GM13976 (cell line): Measurements from ENCODE around the gene RPS6KA3.

Source experiments
- DNase-seq: peaks from one replicate; pipeline ENCODE4 v3.0.0; 2012; ENCODE audit warnings: low spot score
- in situ Hi-C: fragments of 300-500 bp; cut with MboI; formaldehyde crosslinking; loops from one replicate; pipeline ENCODE4 v1.12.0; 2022; ENCODE audit warnings: low sequenced_read_pairs, mixed read lengths, inconsistent platforms; ENCODE audit not compliant: unreplicated experiment
- TF ChIP-seq, protein P1 (sequence below): IDR thresholded peaks from 2 replicates; pipeline ENCODE4 v1.5.1; 2012; ENCODE audit warnings: borderline replicate concordance, mild to moderate bottlenecking; ENCODE audit not compliant: insufficient read depth; ENCODE audit errors: extremely low read depth, missing control alignments, control extremely low read depth

RPS6KA3 gene

GRCh38 chrX:20217906-20218305 lies 48.8 kb downstream of the RPS6KA3 start:
- TF ChIP-seq, protein P1, sequence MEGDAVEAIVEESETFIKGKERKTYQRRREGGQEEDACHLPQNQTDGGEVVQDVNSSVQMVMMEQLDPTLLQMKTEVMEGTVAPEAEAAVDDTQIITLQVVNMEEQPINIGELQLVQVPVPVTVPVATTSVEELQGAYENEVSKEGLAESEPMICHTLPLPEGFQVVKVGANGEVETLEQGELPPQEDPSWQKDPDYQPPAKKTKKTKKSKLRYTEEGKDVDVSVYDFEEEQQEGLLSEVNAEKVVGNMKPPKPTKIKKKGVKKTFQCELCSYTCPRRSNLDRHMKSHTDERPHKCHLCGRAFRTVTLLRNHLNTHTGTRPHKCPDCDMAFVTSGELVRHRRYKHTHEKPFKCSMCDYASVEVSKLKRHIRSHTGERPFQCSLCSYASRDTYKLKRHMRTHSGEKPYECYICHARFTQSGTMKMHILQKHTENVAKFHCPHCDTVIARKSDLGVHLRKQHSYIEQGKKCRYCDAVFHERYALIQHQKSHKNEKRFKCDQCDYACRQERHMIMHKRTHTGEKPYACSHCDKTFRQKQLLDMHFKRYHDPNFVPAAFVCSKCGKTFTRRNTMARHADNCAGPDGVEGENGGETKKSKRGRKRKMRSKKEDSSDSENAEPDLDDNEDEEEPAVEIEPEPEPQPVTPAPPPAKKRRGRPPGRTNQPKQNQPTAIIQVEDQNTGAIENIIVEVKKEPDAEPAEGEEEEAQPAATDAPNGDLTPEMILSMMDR = no peak
- in situ Hi-C loops = no loop called here
- no peak for DNase-seq

- DNase-seq = no peak
- in situ Hi-C loops = no loop called here
- TF ChIP-seq, protein P1 = no peak
Observed at GRCh38 chrX:20217271-20217670, 49.4 kb downstream of the RPS6KA3 start.

DNA sequence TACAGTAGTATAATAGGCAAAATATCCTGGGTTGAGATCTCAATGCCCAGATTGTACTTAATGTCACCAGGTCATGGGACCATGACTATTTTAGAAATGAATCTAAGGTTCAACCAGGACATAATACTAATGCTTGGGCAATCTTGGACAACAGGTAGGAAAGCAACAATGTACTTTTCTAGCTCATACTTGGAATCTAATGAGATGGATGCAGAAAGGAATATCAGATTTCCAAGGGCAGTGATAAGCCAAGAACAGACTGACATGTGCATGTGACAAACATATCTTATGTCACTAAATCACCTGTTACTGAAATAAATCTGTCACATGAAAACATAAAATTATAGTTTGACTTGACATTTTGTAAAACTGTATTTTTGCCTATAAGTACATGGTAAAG lies 51.1 kb downstream of the RPS6KA3 start:
- in situ Hi-C loops = no loop called here
- no peak for DNase-seq
- TF ChIP-seq, protein P1 = no peak

- in situ Hi-C loops = no loop called here
- TF ChIP-seq, protein P1 = no peak
- DNase-seq = no peak
Observed at GRCh38 chrX:20212486-20213089, 54.1 kb downstream of the RPS6KA3 start.

DNA sequence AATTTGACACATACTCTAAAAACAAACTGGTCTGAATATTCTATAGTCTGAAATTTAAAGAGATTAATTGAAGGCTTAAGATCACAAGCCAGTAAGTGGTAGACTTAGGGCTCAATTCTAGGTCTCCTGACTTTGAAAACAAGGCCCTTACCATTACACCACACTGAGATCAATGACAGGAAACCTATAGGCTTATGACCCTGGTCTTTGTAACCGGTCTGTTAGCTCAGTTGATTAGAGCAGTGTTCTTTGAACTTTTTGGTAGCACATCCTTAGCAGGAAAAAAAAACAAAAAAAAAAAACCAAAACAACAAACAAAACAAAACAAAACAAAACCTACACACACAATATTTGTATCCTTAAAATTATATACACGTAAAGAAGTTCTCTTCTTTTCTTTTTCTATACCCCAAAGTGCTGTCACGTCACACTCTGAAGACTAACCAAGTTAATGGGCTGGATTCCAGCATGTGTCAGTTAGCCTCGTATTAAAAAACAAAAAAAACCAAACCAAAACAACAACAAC lies 55.4 kb downstream of the RPS6KA3 start:
- DNase-seq = no peak
- TF ChIP-seq, protein P1 = no peak
- in situ Hi-C loops = no loop called here

- in situ Hi-C loops = no loop called here
- peak; percentile 30 for DNase-seq
- TF ChIP-seq, protein P1 = no peak
Observed at GRCh38 chrX:20205927-20206708, 60.6 kb downstream of the RPS6KA3 start.

- in situ Hi-C loops = no loop called here
- no peak for DNase-seq
- TF ChIP-seq, protein P1 = no peak
Observed at GRCh38 chrX:20204351-20204750, 62.4 kb downstream of the RPS6KA3 start.
